HepG2 (cell line): ENCODE data around the gene DRAXIN. TPM values are rescaled to one million over a fixed set of nuclear protein-coding genes. Genes with fewer than 3 reads are reported as not detected.

Experiments
- MXD3 ChIP-seq: IDR thresholded peaks from 2 replicates; pipeline ENCODE4 v1.6.1; 2016; ENCODE audit warnings: mild to moderate bottlenecking, missing biosample characterization, missing genetic modification reagents
- NFIB ChIP-seq: sonication (generic); formaldehyde crosslinking; IDR thresholded peaks from 2 replicates; pipeline ENCODE4 v1.9.0; 2021; ENCODE audit warnings: missing genetic modification reagents, mild to moderate bottlenecking, borderline replicate concordance
- PATZ1 ChIP-seq: sonication (generic); formaldehyde crosslinking; IDR thresholded peaks from 2 replicates; pipeline ENCODE4 v1.4.0; 2020; ENCODE audit warnings: missing genetic modification reagents
- POLR2A ChIP-seq, 2 experiments: IDR thresholded peaks; 2 replicates each; pipeline ENCODE4 v1.6.1; 2011; ENCODE audit warnings: low read depth in 2 of 2, low read length in 2 of 2, mild to moderate bottlenecking in 1 of 2, moderate library complexity in 1 of 2; ENCODE audit not compliant: insufficient read depth in 1 of 2
- TARDBP ChIP-seq: sonication (generic); formaldehyde crosslinking; IDR thresholded peaks from 2 replicates; pipeline ENCODE4 v1.8.0; 2022; ENCODE audit warnings: mild to moderate bottlenecking, missing genetic modification reagents
- ZNF292 ChIP-seq: sonication (generic); formaldehyde crosslinking; IDR thresholded peaks from 2 replicates; pipeline ENCODE4 v1.8.1; 2022; ENCODE audit warnings: mild to moderate bottlenecking, low read depth, missing genetic modification reagents, borderline replicate concordance
- ZNF431 ChIP-seq: sonication (generic); formaldehyde crosslinking; IDR thresholded peaks from 2 replicates; pipeline ENCODE4 v1.9.0; 2022; ENCODE audit warnings: missing genetic modification reagents, low read depth, mild to moderate bottlenecking, borderline replicate concordance
- ZNF547 ChIP-seq: sonication (generic); formaldehyde crosslinking; IDR thresholded peaks from 2 replicates; pipeline ENCODE4 v1.5.1; 2020; ENCODE audit warnings: mild to moderate bottlenecking, missing genetic modification reagents
- polyA plus RNA-seq, 8 experiments: library from polyadenylated mRNA; depleted of rRNA in 3 of 8; stranded (reverse) in 7 of 8; unstranded in 1 of 8; fragments of >200 nt; fragmentation: Illumina TruSeq in 4 of 8; extraction: Trizol in 4 of 8; gene quantifications; 2 replicates each; pipeline versions ENCODE4 v1.2.1 to v1.2.3, GENCODE V29; 2011 to 2016; ENCODE audit warnings: low read depth in 4 of 8, missing spikeins in 1 of 8, mixed read lengths in 1 of 8; ENCODE audit not compliant: insufficient read depth in 1 of 8
- total RNA-seq, 5 experiments: library from RNA; depleted of rRNA; stranded (reverse); fragments of >200 nt; fragmentation: Illumina TruSeq; extraction: Trizol; gene quantifications; 2 replicates each; pipeline ENCODE4 v1.2.3, GENCODE V29; 2016; ENCODE audit warnings: low read depth in 1 of 5
- TF ChIP-seq, protein P1 (sequence below): sonication (generic); formaldehyde crosslinking; IDR thresholded peaks from 2 replicates; pipeline ENCODE4 v1.4.0; 2020; ENCODE audit warnings: mild to moderate bottlenecking, missing genetic modification reagents
- TF ChIP-seq, protein P2 (sequence below): IDR thresholded peaks from 2 replicates; pipeline ENCODE4 v1.6.1; 2016; ENCODE audit warnings: missing genetic modification reagents, missing compliant biosample characterization
- TF ChIP-seq, protein P3 (sequence below): sonication (generic); formaldehyde crosslinking; IDR thresholded peaks from 2 replicates; pipeline ENCODE4 v1.4.0; 2020; ENCODE audit warnings: missing genetic modification reagents
- TF ChIP-seq, protein P4 (sequence below): sonication (generic); formaldehyde crosslinking; IDR thresholded peaks from 2 replicates; pipeline ENCODE4 v1.9.0; 2021; ENCODE audit warnings: mild to moderate bottlenecking, missing genetic modification reagents

Gene DRAXIN
- total and polyA plus RNA-seq, 2 of the 13 experiments (the other 11 are each of a cell fraction or from before 2014, with no cell fraction given) = 0.02 TPM; not detected in 1

DNA sequence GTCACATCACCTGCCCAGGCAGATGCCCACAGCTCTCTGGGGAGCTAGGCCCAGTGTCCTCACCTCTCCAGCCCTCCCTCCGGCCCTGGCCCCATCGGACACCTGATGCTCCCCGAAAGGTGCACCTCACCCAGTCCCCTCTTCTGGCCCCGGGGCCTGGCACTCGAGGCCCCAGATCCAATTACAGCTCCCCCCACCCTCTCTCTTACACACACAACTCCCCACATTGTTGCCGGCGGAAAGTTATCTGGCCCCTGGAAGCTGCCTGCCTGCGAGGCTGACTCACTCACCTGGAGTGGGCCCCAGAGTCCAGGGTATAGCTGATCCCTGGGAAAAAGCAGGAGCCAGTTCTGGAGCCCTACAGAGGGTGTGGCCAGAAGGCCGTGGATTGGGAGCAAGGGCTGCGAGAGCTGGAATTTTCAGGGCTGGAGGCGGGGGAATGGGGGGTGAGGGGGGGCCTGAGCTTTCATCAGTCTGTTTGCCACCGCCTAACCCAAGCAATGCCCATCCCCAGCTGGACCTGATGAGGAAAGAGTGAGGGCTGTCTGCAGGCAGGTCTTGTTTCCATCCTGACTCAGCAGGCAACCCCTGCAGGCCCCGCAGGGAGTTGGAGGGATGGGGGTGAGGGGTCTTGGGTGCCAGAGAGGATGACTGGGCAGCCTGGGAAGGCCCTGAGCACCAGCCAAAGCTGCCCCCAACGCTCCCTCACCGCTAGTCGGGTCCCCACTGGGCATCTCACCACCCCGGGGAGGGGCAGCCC, 38.2 kb upstream of the DRAXIN start (continued):
- peak; percentile 85 for TF ChIP-seq PATZ1
- no peak for TF ChIP-seq ZNF547 (CRISPR knock-in tag)
- TF ChIP-seq ZNF431 (CRISPR knock-in tag) = no peak
- TF ChIP-seq, protein P1, sequence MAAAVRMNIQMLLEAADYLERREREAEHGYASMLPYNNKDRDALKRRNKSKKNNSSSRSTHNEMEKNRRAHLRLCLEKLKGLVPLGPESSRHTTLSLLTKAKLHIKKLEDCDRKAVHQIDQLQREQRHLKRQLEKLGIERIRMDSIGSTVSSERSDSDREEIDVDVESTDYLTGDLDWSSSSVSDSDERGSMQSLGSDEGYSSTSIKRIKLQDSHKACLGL = no peak
- TF ChIP-seq MXD3 = peak; percentile 10; the same call in 1 of the 2 replicates
- TF ChIP-seq, protein P2, sequence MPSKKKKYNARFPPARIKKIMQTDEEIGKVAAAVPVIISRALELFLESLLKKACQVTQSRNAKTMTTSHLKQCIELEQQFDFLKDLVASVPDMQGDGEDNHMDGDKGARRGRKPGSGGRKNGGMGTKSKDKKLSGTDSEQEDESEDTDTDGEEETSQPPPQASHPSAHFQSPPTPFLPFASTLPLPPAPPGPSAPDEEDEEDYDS (CRISPR knock-in tag) = 0 out of 2 replicates have a peak, but pooled peaks have one; percentile 31
- TF ChIP-seq NFIB (CRISPR knock-in tag) = no peak
- peak; percentile 46 to 52; a peak in 2 of 4 replicates for TF ChIP-seq POLR2A (IDR thresholded peaks at IDR 0.05; ENCODE audit: insufficient read depth in 1 of 2, low read depth in 2 of 2, low read length in 2 of 2)
- TF ChIP-seq, protein P3, sequence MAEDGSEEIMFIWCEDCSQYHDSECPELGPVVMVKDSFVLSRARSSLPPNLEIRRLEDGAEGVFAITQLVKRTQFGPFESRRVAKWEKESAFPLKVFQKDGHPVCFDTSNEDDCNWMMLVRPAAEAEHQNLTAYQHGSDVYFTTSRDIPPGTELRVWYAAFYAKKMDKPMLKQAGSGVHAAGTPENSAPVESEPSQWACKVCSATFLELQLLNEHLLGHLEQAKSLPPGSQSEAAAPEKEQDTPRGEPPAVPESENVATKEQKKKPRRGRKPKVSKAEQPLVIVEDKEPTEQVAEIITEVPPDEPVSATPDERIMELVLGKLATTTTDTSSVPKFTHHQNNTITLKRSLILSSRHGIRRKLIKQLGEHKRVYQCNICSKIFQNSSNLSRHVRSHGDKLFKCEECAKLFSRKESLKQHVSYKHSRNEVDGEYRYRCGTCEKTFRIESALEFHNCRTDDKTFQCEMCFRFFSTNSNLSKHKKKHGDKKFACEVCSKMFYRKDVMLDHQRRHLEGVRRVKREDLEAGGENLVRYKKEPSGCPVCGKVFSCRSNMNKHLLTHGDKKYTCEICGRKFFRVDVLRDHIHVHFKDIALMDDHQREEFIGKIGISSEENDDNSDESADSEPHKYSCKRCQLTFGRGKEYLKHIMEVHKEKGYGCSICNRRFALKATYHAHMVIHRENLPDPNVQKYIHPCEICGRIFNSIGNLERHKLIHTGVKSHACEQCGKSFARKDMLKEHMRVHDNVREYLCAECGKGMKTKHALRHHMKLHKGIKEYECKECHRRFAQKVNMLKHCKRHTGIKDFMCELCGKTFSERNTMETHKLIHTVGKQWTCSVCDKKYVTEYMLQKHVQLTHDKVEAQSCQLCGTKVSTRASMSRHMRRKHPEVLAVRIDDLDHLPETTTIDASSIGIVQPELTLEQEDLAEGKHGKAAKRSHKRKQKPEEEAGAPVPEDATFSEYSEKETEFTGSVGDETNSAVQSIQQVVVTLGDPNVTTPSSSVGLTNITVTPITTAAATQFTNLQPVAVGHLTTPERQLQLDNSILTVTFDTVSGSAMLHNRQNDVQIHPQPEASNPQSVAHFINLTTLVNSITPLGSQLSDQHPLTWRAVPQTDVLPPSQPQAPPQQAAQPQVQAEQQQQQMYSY = no peak
- TF ChIP-seq, protein P4, sequence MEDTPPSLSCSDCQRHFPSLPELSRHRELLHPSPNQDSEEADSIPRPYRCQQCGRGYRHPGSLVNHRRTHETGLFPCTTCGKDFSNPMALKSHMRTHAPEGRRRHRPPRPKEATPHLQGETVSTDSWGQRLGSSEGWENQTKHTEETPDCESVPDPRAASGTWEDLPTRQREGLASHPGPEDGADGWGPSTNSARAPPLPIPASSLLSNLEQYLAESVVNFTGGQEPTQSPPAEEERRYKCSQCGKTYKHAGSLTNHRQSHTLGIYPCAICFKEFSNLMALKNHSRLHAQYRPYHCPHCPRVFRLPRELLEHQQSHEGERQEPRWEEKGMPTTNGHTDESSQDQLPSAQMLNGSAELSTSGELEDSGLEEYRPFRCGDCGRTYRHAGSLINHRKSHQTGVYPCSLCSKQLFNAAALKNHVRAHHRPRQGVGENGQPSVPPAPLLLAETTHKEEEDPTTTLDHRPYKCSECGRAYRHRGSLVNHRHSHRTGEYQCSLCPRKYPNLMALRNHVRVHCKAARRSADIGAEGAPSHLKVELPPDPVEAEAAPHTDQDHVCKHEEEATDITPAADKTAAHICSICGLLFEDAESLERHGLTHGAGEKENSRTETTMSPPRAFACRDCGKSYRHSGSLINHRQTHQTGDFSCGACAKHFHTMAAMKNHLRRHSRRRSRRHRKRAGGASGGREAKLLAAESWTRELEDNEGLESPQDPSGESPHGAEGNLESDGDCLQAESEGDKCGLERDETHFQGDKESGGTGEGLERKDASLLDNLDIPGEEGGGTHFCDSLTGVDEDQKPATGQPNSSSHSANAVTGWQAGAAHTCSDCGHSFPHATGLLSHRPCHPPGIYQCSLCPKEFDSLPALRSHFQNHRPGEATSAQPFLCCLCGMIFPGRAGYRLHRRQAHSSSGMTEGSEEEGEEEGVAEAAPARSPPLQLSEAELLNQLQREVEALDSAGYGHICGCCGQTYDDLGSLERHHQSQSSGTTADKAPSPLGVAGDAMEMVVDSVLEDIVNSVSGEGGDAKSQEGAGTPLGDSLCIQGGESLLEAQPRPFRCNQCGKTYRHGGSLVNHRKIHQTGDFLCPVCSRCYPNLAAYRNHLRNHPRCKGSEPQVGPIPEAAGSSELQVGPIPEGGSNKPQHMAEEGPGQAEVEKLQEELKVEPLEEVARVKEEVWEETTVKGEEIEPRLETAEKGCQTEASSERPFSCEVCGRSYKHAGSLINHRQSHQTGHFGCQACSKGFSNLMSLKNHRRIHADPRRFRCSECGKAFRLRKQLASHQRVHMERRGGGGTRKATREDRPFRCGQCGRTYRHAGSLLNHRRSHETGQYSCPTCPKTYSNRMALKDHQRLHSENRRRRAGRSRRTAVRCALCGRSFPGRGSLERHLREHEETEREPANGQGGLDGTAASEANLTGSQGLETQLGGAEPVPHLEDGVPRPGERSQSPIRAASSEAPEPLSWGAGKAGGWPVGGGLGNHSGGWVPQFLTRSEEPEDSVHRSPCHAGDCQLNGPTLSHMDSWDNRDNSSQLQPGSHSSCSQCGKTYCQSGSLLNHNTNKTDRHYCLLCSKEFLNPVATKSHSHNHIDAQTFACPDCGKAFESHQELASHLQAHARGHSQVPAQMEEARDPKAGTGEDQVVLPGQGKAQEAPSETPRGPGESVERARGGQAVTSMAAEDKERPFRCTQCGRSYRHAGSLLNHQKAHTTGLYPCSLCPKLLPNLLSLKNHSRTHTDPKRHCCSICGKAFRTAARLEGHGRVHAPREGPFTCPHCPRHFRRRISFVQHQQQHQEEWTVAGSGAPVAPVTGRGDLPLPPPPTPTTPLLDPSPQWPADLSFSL (CRISPR knock-in tag) = no peak
- peak; percentile 60; the same call in 1 of the 2 replicates for TF ChIP-seq TARDBP
- peak; percentile 73; the same call in 1 of the 2 replicates for TF ChIP-seq ZNF292 (CRISPR knock-in tag)
